ENCODE results near the gene TUBB2B. TPM values are rescaled to one million over a fixed set of nuclear protein-coding genes. Genes with fewer than 3 reads are reported as not detected.

The TUBB2B gene
- total and polyA plus RNA-seq, 9 of the 15 experiments (the other 6 are each of a cell fraction or from before 2014, with no cell fraction given): 0.11 to 9.7 (median 4.6) TPM

- TF ChIP-seq ETS2 (tag; IDR thresholded peaks at IDR 0.05; ENCODE audit: borderline replicate concordance, poor library complexity, severe bottlenecking): no peak
- peak; percentile 92 for TF ChIP-seq TOE1 (IDR thresholded peaks at IDR 0.05; ENCODE audit: borderline replicate concordance)
- no peak for TF ChIP-seq TOE1 (CRISPR knock-in tag; IDR thresholded peaks at IDR 0.05; ENCODE audit: borderline replicate concordance, low read depth)
- no peak for TF ChIP-seq GTF3C2 (IDR thresholded peaks at IDR 0.05; ENCODE audit: borderline replicate concordance, extremely low read depth, insufficient read length)
- no peak for TF ChIP-seq RHOXF2B (CRISPR knock-in tag; conservative IDR thresholded peaks at IDR 0.05)
- peak; percentile 33 for TF ChIP-seq FOS (IDR thresholded peaks at IDR 0.05; ENCODE audit: extremely low read depth, insufficient read length)
- TF ChIP-seq MYBL2 (IDR thresholded peaks at IDR 0.05; ENCODE audit: low read depth): no peak
- TF ChIP-seq MYBL2 (CRISPR knock-in tag; IDR thresholded peaks at IDR 0.05; ENCODE audit: borderline replicate concordance): no peak
- no peak for TF ChIP-seq SIX5 (IDR thresholded peaks at IDR 0.05; ENCODE audit: borderline replicate concordance in 1 of 2, insufficient read depth in 1 of 2, low read depth in 1 of 2, low read length in 2 of 2)
- no peak for TF ChIP-seq PHTF2 (CRISPR knock-in tag; IDR thresholded peaks at IDR 0.05)
- TF ChIP-seq RAD21 (CRISPR knock-in tag; conservative IDR thresholded peaks at IDR 0.05 in 1 of 2, IDR thresholded peaks at IDR 0.05 in 1 of 2): no peak
- TF ChIP-seq C11orf30 (IDR thresholded peaks at IDR 0.05; ENCODE audit: low read depth): no peak
- TF ChIP-seq FIP1L1 (IDR thresholded peaks at IDR 0.05; ENCODE audit: low read depth, low read length, poor library complexity, severe bottlenecking): no peak
- TF ChIP-seq ZNF224 (CRISPR knock-in tag; IDR thresholded peaks at IDR 0.05): no peak
- TF ChIP-seq FOXP4 (CRISPR knock-in tag; IDR thresholded peaks at IDR 0.05; ENCODE audit: borderline replicate concordance): no peak
- TF ChIP-seq ATF6 (CRISPR knock-in tag; IDR thresholded peaks at IDR 0.05): no peak
- no peak for TF ChIP-seq NBN (IDR thresholded peaks at IDR 0.05; ENCODE audit: low read depth)
- no peak for TF ChIP-seq BMI1 (IDR thresholded peaks at IDR 0.05; ENCODE audit: low read length)
- TF ChIP-seq ELF4 (CRISPR knock-in tag; IDR thresholded peaks at IDR 0.05): no peak
Observed at GRCh38 chr6:3247255-3248146, 20.0 kb upstream of the TUBB2B start (continued).
